GM21528 (cell line): ENCODE data around the gene ARL4D.
"Not testable (repeated sequence)": the region's sequence is repeated elsewhere in the genome, so short reads cannot be mapped to it uniquely, and the experiment has no call there.

Experiments
- ATAC-seq: cut with Tn5 transposase; IDR thresholded peaks from one replicate; pipeline ENCODE4 v1.9.1; 2021; ENCODE audit warnings: mild to moderate bottlenecking, moderate library complexity; ENCODE audit not compliant: unreplicated experiment, low FRiP score

Gene ARL4D

GRCh38 chr17:43419375-43419882 lies 20.6 kb downstream of the ARL4D start:
- ATAC-seq, result not testable (repeated sequence)

DNA sequence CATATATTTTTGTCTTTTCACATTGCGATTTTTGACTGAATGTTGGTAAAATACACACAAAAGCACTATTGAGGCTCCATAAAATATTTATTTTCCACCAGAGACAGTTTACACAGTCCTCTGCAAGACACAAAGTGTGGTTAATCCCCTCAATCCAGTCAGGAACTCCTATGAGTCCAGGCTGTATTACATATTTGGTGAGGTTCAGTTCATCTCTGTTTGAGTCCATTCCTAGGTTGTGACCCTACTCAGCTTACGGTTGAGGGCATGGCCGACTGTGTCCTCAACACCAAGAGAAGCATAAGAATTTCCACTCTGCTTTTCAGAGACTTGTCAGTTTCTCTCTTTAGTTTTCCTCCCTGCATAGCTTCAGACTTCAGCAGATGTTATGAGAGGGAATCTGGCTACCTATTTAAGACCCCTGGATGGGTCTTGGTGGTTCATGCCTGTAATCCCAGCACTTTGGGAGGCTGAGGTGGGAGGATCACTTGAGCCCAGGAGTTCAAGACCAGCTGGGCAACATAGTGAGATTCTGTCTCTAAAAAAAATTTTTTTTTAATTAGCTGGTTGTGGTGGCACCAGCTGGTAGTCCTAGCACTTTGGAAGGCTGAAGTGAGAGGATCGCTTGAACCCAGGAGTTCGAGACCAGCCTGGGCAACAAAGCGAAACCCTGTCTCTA lies 25.1 kb downstream of the ARL4D start:
- no peak for ATAC-seq

- ATAC-seq, result no peak
These were observed 28.7 kb downstream of the ARL4D start for GRCh38 chr17:43427362-43428043.

DNA sequence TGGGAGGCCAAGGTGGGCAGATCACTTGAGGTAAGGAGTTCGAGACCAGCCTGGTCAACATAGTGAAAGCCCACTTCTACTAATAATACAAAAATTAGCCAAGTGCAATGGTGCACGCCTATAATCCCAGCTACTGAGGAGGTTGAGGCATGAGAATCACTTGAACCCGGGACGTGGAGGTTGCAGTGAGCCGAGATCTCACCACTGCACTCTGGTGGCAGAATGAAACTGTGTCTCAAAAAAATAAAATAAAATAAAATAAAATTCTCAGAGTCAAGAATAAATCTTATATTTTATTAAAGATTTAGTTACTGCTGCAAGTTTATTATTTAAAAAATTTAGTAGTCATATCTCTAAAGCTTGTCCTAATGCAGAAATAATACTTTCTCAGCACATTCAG lies 29.7 kb downstream of the ARL4D start:
- no peak for ATAC-seq

GRCh38 chr17:43430936-43431713 lies 32.3 kb downstream of the ARL4D start:
- ATAC-seq, result no peak

GRCh38 chr17:43431714-43432523 lies 33.1 kb downstream of the ARL4D start:
- ATAC-seq, result no peak

DNA sequence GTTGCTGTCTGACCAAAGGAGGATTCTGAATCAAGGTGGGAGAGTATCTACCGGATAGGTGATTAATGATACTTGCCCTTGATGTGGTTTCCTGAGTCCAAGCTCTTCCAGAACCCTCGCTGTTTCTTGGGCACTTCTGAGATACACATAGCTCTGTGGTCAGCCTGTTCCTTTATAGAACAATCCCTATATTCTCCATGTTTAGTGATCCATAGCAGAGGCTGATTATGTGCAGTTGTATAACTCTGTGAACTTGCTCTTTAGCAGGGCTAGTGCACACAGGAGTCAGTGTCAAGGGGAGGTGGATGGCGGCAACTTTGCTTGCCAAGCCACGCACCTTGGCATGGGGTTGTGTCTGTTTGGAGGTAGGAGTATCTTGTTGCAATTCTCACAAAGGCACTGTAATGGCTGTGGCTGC lies 36.1 kb downstream of the ARL4D start:
- no peak for ATAC-seq

GRCh38 chr17:43437756-43438155 lies 39.0 kb downstream of the ARL4D start:
- no peak for ATAC-seq

GRCh38 chr17:43438626-43439025 lies 39.8 kb downstream of the ARL4D start:
- no peak for ATAC-seq

DNA sequence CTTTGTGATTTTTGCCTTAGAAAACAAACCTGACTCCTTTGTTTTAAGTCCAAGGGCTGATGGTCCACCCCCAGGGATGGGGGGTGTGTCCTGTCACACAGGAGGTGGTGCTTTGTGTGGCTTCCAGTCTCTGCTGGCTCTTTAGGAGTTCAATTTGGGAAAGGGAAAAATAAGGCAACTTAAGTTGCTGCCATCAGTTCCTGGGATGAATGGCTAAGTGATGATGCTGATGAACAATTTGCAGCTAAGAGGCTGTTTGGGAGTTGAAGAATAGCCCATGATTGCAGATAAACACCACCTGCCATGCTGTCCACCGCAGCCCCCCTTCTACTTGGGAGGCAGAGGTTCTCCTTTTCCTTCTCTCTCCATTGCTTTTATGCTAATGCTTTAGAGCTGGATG lies 40.2 kb downstream of the ARL4D start:
- ATAC-seq, result no peak

GRCh38 chr17:43442711-43443110 lies 43.9 kb downstream of the ARL4D start:
- no peak for ATAC-seq

DNA sequence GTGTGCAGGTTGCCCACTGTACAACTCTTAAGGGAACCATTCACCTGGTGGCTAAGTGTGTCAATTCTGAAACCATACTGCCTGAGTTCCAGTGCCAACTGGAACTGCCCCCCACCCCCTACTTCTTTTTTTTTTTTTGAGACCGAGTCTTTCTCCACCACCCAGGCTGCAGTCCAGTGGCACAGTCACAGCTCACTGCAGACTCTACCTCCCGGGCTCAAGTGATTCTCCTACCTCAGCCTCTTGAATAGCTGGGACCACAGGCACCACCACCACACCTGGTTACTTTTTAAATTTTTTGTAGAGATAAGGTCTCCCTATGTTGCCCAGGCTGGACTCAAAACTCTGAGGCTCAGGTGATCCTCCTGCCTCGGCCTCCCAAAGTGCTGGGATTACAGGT lies 44.6 kb downstream of the ARL4D start:
- ATAC-seq, result no peak

DNA sequence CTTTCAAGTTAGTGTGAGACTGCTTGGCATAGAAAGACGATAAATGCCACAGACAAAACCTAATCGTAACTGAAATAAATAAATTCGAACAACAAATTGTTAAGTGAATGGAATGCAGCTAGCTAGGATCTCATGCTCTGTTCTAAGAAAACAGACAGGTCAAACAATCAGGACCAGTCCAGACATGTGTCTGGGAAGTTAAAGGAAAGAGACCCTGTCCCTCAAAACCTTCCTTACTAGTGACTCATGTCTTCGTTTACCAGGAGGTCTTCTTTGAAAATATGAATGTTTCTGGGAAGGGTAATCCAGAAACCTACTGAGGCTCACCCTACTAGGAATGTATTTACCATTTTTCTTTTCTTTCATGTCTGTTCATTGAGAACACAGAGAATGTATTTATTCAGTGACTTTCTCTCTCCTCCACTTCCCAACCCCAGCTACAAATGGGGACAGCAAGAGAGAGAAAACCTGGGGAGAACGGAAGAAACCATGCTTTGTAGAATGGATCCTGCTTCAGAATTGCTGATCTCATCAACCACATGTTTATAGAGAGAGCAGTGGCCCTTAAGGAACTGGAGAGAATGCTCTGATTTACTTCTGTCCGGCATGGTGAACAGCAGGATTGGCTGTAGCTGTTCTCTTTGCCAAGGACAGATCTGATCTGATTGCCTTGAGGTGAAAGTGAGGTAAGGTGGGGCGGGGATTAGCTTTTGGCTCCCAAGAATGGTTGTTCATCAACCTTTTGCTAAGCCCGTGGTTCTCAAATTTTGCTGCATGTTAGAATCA lies 45.6 kb downstream of the ARL4D start:
- ATAC-seq, result no peak

DNA sequence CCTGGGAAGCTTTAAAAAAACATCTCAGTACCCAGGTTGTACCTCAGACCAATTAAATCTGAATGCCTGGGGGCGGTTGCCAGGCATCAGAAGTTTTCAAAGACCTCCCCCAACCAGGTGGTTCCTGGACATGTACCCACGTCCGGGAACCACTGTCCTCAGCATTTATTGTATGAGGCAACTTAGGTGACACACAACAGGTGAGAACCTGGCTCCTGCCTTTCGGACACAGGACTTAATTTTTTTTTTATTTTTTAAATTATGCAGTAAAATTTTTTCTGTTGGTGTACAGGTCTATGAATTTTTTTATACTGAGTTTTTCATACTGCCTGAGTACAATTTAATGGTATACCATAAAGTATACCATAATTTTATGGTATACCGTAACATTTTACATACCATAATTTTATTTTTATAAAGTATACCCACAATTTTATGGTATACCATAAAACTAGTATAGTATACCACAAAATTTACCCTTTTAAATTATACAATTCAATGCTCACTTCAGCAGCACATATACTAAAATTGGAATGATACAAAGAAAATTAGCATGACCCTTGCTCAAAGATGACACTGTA lies 46.3 kb downstream of the ARL4D start:
- no peak for ATAC-seq

DNA sequence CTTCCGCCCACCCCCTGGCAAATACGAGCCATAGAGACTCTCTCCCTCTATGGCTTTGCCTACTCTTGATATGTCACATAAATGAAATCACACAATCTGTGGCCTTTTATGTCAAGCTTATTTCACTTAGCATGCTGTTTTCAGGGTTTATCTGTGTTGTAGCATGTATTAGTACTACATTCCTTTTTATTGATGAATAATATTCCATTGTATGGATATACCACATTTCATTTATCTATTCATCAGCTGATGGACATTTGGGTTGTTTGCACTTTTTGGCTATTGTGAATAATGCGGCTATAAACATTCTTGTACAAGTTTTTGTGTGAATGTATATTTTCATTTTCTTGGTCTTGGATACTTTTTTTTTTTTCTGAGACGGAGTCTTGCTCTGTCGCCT lies 48.0 kb downstream of the ARL4D start:
- no peak for ATAC-seq

DNA sequence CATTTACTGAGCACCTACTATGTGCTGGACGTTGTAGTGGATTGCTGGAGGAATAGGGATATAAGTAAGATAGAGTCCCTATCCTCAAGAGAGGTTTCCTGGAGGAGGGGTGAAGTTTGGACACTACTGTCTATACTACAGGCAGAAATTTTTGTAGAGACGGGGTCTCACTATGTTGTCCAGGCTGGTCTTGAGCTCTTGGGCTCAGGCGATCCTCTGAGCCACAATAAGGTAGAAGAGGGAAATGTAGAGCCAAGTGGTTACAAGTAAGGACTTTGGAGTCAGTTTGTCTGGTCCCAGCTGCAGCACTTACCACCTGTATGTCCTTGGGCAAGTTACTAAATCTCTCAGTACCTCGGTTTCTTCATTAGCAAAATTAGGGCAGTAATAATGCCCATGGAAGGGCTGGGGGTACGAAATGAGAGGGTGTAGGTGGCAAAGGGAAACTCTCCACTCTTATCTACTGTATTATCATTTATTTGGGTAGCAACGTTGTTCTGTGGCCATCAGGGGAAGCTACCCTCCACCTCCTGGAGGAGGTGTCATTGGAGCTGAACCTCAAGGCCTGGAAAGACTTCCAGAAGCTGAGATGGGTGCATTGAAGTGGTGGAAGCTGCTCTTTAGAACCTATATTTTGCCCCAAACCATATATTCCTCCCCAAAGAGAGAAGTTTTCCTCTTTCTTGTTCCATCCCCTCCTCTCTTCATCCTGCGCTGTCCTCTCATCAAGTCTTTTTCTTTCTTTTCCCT lies 50.1 kb downstream of the ARL4D start:
- ATAC-seq, result no peak

DNA sequence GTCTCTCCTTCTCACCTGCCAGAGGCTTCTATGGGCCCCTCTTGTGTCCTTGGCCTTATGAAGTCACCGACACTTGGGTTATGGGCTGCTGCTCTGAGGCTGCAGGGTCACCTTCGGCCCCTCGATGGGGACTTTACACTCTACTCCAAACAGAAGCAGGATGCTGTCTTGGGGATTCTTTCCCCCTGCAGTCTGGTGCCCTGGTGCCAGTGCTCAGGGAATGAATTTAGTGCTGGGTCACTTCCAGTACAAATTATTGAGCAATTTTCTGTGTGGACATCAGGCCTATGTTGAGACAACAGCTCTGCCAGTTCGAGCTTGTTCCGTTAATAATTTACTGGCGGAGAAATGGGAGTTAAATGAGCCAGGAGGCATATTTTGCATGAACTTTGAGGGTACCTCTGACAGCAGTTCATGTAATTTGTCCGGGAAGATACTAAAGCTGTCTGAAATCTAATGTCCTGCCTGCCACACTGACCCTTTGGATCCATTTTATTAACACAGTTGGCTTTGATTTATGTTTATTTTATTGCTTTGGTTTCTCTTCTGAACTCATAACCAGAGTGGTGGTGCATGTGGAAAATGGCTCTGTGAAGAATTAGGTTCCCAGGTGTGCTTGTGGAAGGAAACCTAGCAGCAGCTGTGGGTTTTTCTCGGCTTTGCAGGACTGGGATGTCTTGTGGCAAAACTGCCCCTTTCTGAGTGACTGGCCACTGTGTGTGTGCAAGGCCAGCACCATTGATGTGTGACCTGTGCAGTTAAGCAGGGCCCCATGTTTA lies 50.9 kb downstream of the ARL4D start:
- no peak for ATAC-seq
